Cerebellar cortex (tissue), 1 donor: ENCODE results near the gene APOBEC3H.
A peak's percentile ranks its signal among the peaks of the same experiment; 100 is the strongest.
"Not testable (repeated sequence)": the region's sequence is repeated elsewhere in the genome, so short reads cannot be mapped to it uniquely, and the experiment has no call there.

Experiments used
- DNase-seq: peaks from one replicate; pipeline ENCODE4 v3.0.0-alpha.2; 2015; ENCODE audit warnings: low spot score

APOBEC3H gene

GRCh38 chr22:39097098-39098020 is at the start of gene APOBEC3H:
TSS of gene APOBEC3H (plus strand) at chr22:39097244. CDS start at chr22:39100279, 3,035 bp downstream.
- peak; percentile 62 for DNase-seq

GRCh38 chr22:39049486-39049885 is 47.6 kb upstream of the APOBEC3H start:
- DNase-seq: not testable (repeated sequence)

- not testable (repeated sequence) for DNase-seq
These were observed 45.1 kb upstream of the APOBEC3H start for GRCh38 chr22:39051844-39052495.

- no peak for DNase-seq
These were observed 41.4 kb upstream of the APOBEC3H start for GRCh38 chr22:39055658-39056057.

DNA sequence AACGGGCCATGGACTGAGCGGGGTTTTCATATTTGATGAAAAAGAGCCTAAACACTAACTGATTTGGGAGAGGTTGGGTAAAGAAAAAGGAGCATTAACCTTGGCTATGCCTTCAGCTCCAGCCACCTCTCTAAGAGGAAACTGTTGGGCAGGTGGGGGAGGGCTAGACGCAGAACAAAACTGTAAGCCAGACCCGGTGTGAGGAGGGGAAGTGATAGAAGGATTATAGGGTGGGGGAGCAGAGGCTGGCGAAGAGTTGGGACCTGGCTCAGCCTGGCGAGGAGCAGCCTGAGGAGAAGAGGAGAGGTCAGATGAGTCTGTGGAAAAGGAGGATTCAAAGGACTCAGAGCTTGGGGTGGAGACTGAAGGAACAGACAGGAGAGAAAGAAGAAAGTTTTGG is 35.8 kb upstream of the APOBEC3H start:
- DNase-seq: not testable (repeated sequence)

GRCh38 chr22:39061951-39062350 is 35.1 kb upstream of the APOBEC3H start:
- not testable (repeated sequence) for DNase-seq

DNA sequence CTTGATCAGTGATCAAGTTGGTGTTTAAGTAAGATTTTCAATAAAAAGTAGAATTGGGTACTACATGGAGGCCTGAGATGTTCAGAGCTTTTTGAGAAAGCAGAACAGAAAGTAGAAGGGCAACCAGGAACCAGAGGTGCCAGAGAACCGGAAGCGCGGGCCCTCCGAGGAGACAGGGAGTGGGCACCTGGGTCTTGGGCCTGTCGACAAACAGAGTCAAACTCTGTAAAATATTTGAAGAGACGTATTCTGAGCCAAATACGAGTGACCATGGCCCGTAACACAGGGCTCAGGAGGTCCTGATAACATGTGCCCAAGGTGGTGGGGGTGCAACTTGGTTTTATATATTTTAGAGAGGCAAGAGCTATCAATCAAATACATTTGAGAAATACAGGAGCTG is 33.1 kb upstream of the APOBEC3H start:
- DNase-seq: not testable (repeated sequence)

DNA sequence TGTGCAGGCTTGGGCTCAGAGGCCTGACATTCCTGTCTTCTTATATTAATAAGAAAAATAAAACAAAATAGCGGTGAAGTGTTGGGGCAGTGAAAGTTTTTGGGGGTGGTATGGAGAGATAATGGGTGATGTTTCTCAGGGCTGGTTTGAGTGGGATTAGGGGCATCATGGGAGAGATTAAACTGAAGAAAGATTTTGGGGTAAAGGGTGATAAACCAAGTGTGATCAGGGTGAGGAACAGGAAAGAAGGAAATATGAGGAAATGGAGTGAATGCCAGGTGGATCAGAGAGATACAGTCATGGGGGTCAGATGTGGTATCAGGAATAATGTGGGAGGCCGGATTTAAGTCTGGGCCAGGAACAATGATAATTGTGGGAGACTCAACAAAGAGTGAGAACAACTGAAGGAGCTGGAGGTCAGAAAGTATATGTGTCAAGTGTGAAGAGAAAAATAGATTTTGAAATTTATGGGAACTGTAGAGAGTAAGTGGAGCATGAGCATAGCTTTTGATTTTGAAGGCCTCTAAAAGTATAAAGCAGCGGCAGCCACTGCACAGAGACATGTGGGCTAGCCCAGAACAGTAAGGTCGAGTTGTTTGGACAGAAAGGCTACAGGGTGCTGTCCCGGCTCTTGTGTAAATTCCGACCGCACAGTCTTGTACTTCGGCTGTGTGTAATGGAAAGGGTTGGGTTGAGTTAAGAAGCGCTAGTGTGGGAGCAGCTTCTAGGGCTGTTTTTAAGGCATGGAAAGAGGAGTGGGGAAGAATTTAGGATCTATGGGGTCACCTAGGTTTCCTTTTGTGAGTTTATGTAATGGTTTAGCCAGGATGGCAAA is 30.4 kb upstream of the APOBEC3H start:
- DNase-seq: not testable (repeated sequence)

DNA sequence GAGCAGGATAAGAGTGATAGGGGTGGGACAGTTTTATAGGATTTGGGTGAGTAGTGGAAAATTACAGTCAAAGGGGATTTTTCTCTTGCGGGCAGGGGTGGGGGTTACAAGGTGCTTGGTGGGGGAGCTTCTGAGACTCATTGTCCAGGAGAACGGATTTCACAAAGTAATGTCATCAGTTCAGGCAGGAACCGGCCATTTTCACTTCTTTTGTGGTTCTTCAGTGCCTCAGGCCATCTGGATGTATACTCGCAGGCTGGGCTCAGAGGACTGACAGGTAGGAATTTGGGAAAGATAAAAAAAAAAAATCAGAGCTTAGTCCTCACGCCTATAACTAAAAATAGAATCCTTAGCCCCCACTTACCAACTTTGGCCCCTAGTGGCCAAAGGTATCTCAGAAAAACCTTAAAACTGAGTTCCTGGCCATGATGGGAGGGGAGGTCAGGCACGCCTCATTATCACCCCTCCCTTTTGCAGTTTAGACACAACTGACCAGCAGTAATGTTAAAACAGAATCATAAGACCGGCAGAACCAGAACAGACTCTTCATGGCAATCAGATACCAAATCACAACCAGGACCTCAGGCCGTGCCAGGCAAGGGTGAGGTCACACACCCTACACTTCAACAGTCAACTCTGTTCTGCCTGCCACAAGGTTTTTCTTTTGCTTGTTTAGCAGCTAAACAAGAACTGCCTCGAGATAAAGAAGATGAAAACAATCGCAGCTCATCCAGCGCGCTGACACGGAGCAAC is 28.8 kb upstream of the APOBEC3H start:
- DNase-seq: no peak

GRCh38 chr22:39070186-39070585 is 26.9 kb upstream of the APOBEC3H start:
- DNase-seq: no peak

GRCh38 chr22:39072581-39072981 is 24.5 kb upstream of the APOBEC3H start:
- not testable (repeated sequence) for DNase-seq

DNA sequence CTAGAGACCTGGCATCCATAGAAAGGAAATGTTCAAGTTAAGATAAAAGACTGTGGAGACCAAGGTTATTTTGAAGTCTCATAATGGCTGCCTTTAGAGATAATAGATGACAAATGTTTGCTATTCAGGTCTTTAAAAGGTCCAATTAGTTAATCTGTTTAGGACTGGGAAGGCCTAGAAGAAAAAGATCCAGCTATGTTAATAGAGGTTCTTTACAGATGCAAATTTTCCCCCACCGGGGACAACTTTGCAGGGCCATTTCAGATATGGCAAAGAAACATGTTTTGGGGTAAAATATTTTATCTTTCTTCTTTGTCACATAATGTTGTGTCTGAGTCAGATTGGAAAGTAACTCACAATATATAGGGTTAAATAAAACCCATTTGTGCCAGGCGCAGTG is 23.1 kb upstream of the APOBEC3H start:
- no peak for DNase-seq

GRCh38 chr22:39076155-39077025 is 20.7 kb upstream of the APOBEC3H start:
- DNase-seq: not testable (repeated sequence)

- not testable (repeated sequence) for DNase-seq
These were observed 19.8 kb upstream of the APOBEC3H start, which contains the start of gene APOBEC3G for GRCh38 chr22:39077026-39077840. TSS of gene APOBEC3G (plus strand) at chr22:39077275. CDS start at chr22:39077362, 87 bp downstream.

DNA sequence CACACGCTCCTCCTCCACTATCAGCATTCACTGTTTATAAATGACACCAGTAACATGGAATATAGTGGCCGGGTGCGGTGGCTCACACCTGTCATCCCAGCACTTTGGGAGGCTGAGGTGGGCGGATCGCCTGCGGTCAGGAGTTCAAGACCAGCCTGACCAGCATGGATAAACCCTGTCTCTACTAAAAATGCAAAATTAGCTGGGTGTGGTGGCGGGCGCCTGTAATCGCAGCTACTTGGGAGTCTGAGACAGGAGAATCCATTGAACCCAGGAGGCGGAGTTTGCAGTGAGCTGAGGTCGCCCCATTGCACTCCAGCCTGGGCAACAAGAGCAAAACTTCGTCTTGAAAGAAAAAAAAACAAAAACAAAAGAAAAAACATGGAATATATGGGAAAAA is 19.1 kb upstream of the APOBEC3H start:
- not testable (repeated sequence) for DNase-seq

DNA sequence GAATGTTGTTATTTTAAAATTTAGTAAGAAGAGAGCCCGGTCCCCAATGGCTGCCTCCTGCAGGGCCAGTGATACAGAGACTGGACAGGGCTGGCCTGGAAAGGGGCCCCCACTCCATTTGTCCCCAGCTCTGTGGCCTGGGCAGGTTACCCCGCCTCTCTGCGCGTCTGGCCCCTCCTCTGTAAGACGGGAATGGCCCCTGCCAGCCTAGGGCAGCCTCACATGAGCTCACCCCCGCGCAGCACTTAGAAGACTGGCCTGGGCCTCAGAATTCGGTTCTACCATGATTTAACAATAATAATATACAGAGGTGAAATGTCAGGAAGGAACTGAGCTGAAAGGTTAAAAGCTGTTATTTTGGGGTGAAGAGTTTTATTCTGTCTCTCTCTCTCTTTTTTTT is 18.7 kb upstream of the APOBEC3H start:
- DNase-seq: no peak

- not testable (repeated sequence) for DNase-seq
These were observed 17.9 kb upstream of the APOBEC3H start for GRCh38 chr22:39079054-39079637.

GRCh38 chr22:39080052-39080762 is 16.8 kb upstream of the APOBEC3H start:
- DNase-seq: no peak
